ENCODE data around the gene ARAP2. TPM values are rescaled to one million over a fixed set of nuclear protein-coding genes. Genes with fewer than 3 reads are reported as not detected.

ARAP2 gene
- total RNA-seq, 2 experiments from 2014 or later, result 35.8 to 49.7 TPM

DNA sequence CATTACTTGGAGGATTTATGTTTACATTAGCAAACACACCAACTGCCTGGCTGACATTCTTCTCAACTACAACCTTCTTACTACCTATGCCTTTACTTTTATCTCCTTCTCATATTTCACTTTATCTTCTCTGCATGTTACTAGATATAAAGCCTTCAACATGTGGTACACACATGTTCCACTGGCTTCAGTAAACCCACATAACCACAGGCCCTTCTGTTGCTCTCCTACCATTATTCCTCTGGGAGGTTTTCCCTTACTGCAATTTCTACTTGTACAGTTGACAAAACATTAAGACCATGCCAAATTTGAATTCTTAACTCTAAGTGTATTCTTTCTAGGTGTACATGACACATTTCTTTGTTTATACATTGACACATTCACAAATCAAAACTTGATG is 133.1 kb downstream of the ARAP2 start:
- Mint-ChIP-seq H3K36me3 (ENCODE audit: low read depth) (peaks cover 15% of the 10 kb centered on the region), H3K4me3 (no peak overlapping the region), H3K27me3 (no peaks in the 10 kb centered on the region), H3K4me1 (peaks cover 4% of the 10 kb centered on the region), H3K27ac (no peak overlapping the region), H3K9me3 (no peaks in the 10 kb centered on the region)
- ChIA-PET POLR2A (no interaction called here), CTCF (no interaction called here)
- DNase-seq, result no peak

DNA sequence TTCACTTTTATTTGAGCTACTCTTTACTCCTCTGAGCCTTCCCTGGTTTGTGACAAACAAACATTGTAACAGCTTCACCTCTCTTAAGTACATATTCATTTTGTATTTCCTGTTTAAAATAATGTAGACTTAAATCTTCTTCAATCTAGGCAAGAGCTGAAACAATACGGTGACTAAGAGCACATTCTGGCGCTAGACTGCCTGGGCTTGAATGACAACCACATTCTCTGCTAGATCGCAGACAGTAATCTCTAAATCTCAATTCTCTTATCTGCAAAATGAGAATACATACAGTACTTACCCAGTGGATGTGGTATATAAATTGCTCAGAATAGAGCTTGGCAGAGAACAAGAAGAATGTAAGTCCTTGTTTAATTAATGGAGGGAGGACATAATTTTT is 144.8 kb downstream of the ARAP2 start:
- ChIA-PET POLR2A (interaction anchor here (0.6 kb wide), 1 partner anchor 903 kb away, joined by 5 read pairs; no protein-coding TSS in a partner anchor), CTCF (interaction anchor here (1.1 kb wide), 1 partner anchor 25 kb away, joined by 3 read pairs; no protein-coding TSS in a partner anchor)
- H3K27ac Mint-ChIP-seq, result no peak overlapping the region
- no peak overlapping the region for H3K4me3 Mint-ChIP-seq
- H3K4me1 Mint-ChIP-seq, result peaks cover 2% of the 10 kb centered on the region
- no peaks in the 10 kb centered on the region for H3K9me3 Mint-ChIP-seq
- H3K36me3 Mint-ChIP-seq (ENCODE audit: low read depth), result peaks cover 41% of the 10 kb centered on the region
- no peak for DNase-seq
- H3K27me3 Mint-ChIP-seq, result no peaks in the 10 kb centered on the region

DNA sequence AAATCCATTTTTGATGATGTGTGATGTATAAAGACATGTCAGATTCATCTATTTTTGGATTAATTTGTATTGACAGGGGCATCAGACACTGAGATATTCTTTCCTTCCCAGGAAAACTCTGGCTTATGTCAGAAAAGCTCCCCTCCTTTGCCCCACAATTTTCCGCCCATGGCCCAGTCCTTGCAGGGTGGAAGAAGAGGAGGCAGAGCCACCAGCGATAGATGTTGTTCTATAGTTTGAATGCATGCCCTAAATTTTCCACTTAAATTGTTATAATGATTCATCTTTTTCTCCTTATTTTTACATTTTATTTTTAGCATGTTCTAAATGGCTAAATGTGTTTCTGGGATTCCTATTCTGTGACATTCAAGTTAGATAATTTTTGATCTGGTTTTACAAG is 149.3 kb downstream of the ARAP2 start:
- Mint-ChIP-seq H3K4me3 (no peak overlapping the region), H3K36me3 (ENCODE audit: low read depth) (peaks cover 25% of the 10 kb centered on the region), H3K27ac (no peak overlapping the region), H3K9me3 (no peaks in the 10 kb centered on the region), H3K4me1 (no peaks in the 10 kb centered on the region), H3K27me3 (no peaks in the 10 kb centered on the region)
- DNase-seq, result no peak
- CTCF ChIA-PET, result interaction anchor here (1.0 kb wide), 1 partner anchor 14 kb away, joined by 3 read pairs; no protein-coding TSS in a partner anchor
- POLR2A ChIA-PET, result no interaction called here

DNA sequence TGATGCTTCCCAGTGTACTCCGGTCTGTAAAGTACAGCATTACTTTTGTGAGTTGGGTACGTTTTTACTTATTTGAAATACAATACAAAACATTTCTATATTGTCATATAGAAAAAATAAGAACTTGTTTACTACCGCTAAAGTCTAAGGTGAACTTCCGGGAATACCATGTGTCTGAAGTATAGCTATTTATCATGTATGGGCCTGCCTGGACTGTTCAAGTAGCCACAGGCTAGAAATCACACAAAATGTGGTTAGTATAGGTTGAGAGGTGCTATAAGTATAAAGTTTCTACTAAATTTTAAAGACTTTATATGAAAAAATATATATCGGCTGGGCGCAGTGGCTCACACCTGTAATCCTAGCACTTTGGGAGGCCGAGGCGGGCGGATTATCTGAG is 152.3 kb downstream of the ARAP2 start:
- H3K4me3 Mint-ChIP-seq, result no peak overlapping the region
- H3K36me3 Mint-ChIP-seq (ENCODE audit: low read depth), result peaks cover 13% of the 10 kb centered on the region
- no peak for DNase-seq
- no peaks in the 10 kb centered on the region for H3K4me1 Mint-ChIP-seq
- no peaks in the 10 kb centered on the region for H3K27me3 Mint-ChIP-seq
- CTCF ChIA-PET, result no interaction called here
- no peak overlapping the region for H3K27ac Mint-ChIP-seq
- no peaks in the 10 kb centered on the region for H3K9me3 Mint-ChIP-seq
- POLR2A ChIA-PET, result no interaction called here

DNA sequence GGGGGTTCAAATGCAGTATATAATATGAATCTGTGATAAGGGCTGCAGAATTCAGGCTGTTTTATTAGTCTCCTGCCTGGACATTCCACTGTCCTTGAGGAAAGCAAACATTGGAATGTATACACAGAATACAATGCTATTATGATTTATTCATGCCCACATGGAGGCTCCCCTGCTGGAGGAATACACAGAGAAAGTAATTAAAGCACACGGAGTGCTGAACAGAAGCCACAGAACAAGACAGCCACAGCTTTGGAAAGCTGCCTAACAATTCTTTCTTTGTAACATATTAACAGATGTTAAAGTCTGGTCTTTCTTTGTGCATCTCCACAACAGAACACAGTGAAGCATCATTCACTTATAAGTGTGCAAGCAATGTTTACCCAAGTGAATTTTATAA is 155.8 kb downstream of the ARAP2 start:
- ChIA-PET CTCF (no interaction called here), POLR2A (no interaction called here)
- H3K9me3 Mint-ChIP-seq, result no peaks in the 10 kb centered on the region
- H3K36me3 Mint-ChIP-seq (ENCODE audit: low read depth), result peaks cover 7% of the 10 kb centered on the region
- no peak overlapping the region for H3K27ac Mint-ChIP-seq
- no peak overlapping the region for H3K4me3 Mint-ChIP-seq
- no peak for DNase-seq
- H3K4me1 Mint-ChIP-seq, result peaks cover 4% of the 10 kb centered on the region
- H3K27me3 Mint-ChIP-seq, result no peaks in the 10 kb centered on the region

DNA sequence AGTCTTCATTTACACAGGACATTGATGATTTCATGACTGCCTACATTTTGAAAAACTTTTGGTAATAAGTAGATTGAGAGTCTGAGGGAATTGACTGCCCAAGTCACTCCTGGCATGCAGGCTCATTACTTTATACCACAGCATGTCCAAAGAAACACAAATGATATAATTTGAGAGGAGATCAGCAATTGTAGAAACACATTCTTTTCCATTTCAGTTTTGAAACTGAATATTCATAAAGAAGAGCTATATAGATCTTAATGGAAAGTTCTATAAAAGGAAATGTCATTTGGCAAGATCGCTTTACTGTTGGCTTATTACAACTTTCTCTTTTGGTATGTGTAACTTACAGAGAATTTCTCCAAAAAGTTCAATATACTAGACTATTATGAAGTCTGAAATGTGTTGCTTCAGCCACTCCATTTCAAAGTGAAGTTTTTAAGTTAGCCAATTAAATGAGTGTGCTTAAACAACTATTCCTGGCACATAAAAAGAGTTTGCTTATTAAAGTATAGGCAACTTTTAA is 158.0 kb downstream of the ARAP2 start:
- POLR2A ChIA-PET, result no interaction called here
- H3K36me3 Mint-ChIP-seq (ENCODE audit: low read depth), result peaks cover 7% of the 10 kb centered on the region
- no peak overlapping the region for H3K4me3 Mint-ChIP-seq
- no peaks in the 10 kb centered on the region for H3K27me3 Mint-ChIP-seq
- peaks cover 4% of the 10 kb centered on the region for H3K4me1 Mint-ChIP-seq
- no peak for DNase-seq
- no peaks in the 10 kb centered on the region for H3K9me3 Mint-ChIP-seq
- no peak overlapping the region for H3K27ac Mint-ChIP-seq
- CTCF ChIA-PET, result no interaction called here

DNA sequence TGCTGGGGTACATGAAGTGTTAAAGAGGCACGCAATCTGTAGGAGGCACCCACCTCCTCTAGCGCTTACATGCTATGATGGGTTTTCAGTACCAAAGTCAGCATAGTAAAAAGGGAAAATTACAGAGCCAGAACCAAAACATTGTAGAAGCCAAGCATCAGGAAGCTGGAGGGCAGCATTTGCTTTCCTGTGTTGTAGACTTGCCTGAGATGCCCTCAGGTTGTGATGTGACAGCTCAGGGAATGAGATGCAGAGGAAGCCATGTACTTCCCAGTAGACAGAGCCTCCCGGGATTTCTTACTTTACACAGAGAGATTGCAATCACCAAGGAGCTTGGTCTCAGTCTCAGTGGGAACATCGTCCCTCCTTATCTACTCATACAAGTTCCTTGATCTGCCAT is 161.5 kb downstream of the ARAP2 start:
- H3K4me1 Mint-ChIP-seq, result peaks cover 4% of the 10 kb centered on the region
- no peaks in the 10 kb centered on the region for H3K27me3 Mint-ChIP-seq
- peaks cover 8% of the 10 kb centered on the region for H3K36me3 Mint-ChIP-seq (ENCODE audit: low read depth)
- CTCF ChIA-PET, result no interaction called here
- H3K9me3 Mint-ChIP-seq, result no peaks in the 10 kb centered on the region
- no peak for DNase-seq
- POLR2A ChIA-PET, result interaction anchor here (0.7 kb wide), 1 partner anchor 66 kb away, joined by 6 read pairs; no protein-coding TSS in a partner anchor
- no peak overlapping the region for H3K27ac Mint-ChIP-seq
- no peak overlapping the region for H3K4me3 Mint-ChIP-seq

DNA sequence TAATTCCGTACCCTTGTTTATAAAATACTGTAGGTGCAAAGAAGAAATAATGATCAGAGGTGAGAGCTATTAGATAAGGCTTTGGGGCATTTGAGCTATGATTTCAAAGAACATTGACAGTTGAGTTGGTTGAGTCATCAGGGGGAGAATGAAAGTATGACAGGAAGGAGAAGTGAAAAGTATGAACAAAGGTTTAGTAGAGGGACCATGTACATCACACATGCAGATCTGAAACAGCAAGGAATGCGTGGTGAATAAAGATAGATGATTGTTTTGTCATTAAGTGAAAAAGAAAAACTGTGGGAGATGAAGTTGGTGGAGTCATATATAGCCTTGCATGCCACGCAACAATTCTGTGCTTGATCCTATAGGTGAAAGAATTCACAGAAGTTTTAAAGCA is 163.1 kb downstream of the ARAP2 start:
- Mint-ChIP-seq H3K9me3 (no peaks in the 10 kb centered on the region), H3K4me1 (peaks cover 4% of the 10 kb centered on the region), H3K27ac (no peak overlapping the region), H3K27me3 (no peaks in the 10 kb centered on the region), H3K36me3 (ENCODE audit: low read depth) (peaks cover 6% of the 10 kb centered on the region), H3K4me3 (no peak overlapping the region)
- CTCF ChIA-PET, result interaction anchor here (0.7 kb wide), 1 partner anchor 14 kb away, joined by 3 read pairs; no protein-coding TSS in a partner anchor
- POLR2A ChIA-PET, result no interaction called here
- DNase-seq, result no peak

DNA sequence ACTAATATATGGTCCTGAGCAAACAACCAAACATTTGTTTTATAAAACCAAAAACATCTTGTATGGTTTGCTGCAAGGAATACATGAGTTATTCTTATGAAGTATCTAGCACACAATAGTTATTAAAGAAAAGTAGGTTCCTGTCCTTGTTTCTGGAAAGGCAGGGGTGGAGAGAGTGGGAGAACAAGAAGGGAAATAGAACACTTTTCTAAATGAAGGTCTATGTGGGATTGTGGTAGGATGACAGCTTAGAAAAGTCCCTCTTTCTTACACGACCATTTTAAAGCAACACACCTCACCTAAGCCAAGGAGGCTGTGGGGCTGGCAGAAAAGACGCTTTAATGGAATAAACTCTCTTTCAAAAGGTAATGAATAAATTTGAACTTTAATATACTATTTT is 164.6 kb downstream of the ARAP2 start:
- no peak overlapping the region for H3K4me3 Mint-ChIP-seq
- no peak overlapping the region for H3K27ac Mint-ChIP-seq
- POLR2A ChIA-PET, result no interaction called here
- H3K4me1 Mint-ChIP-seq, result peaks cover 4% of the 10 kb centered on the region
- no peak for DNase-seq
- H3K27me3 Mint-ChIP-seq, result no peaks in the 10 kb centered on the region
- CTCF ChIA-PET, result interaction anchor here (0.8 kb wide), 1 partner anchor 53 kb away, joined by 3 read pairs; no protein-coding TSS in a partner anchor
- no peaks in the 10 kb centered on the region for H3K9me3 Mint-ChIP-seq
- H3K36me3 Mint-ChIP-seq (ENCODE audit: low read depth), result peaks cover 6% of the 10 kb centered on the region

DNA sequence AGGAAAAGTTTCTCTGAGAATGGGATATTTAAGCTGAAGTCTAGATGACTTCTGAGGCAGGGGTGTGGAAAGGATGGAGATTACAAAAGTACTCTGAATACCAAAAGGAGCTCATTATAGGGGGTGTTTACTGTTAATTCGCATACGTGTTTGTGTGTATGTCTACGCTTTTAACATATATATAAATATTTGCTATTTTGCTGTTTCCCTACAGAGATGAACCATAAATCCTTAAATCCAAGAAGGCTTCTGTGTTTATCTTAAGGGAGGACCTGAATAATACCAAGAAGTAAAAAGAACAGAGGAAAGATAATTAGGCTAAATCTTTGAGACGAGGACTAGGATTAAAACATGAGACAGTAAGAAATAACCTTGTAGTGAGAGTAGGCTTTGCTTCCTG is 166.0 kb downstream of the ARAP2 start:
- Mint-ChIP-seq H3K4me3 (no peak overlapping the region), H3K36me3 (ENCODE audit: low read depth) (peaks cover 6% of the 10 kb centered on the region), H3K27me3 (no peaks in the 10 kb centered on the region), H3K27ac (no peak overlapping the region), H3K4me1 (no peaks in the 10 kb centered on the region), H3K9me3 (no peaks in the 10 kb centered on the region)
- ChIA-PET POLR2A (no interaction called here), CTCF (no interaction called here)
- DNase-seq, result no peak

DNA sequence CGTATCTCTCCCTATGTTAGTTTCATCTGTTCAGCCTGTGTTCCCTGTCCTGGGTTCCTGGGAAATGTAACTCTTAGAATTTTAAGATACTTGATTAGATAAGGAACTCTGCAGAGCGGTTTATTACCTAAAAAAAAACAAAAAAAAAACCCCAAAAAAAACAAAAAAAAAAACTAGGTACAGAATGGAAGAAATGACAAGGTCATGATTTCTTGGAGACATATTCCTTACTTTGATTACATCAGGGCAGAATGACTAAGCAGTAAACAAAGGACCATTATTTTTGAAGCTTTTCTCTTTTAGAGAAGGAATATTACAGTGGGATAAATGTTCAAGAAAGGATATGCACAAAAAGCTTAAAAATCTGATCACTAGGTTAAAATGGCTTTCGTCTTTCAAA is 171.8 kb downstream of the ARAP2 start:
- ChIA-PET POLR2A (no interaction called here), CTCF (no interaction called here)
- H3K27me3 Mint-ChIP-seq, result no peaks in the 10 kb centered on the region
- no peak overlapping the region for H3K4me3 Mint-ChIP-seq
- no peaks in the 10 kb centered on the region for H3K4me1 Mint-ChIP-seq
- no peaks in the 10 kb centered on the region for H3K9me3 Mint-ChIP-seq
- no peak for DNase-seq
- peaks cover 19% of the 10 kb centered on the region for H3K36me3 Mint-ChIP-seq (ENCODE audit: low read depth)
- H3K27ac Mint-ChIP-seq, result no peak overlapping the region

DNA sequence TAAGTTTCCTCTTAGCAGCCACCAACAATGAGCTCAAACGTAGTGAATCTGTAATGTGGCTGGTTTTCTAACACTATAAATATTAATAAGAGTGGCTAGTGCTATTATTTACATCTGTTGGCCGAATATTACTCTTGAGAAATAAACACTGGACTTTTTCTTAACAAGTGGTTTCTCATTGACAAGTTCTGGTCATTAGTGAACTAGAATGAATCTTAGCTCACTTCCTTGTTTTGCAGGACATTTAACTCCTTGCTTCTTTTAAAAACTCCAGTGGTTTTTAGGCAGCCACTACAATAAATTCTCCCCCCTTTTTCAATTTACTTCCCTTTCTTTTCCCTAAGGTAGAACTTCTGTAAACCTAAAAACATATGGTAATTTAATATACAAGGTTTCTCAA is 177.2 kb downstream of the ARAP2 start:
- Mint-ChIP-seq H3K27ac (no peak overlapping the region), H3K27me3 (no peaks in the 10 kb centered on the region), H3K36me3 (ENCODE audit: low read depth) (peaks cover 28% of the 10 kb centered on the region), H3K4me3 (no peak overlapping the region), H3K9me3 (no peaks in the 10 kb centered on the region), H3K4me1 (no peaks in the 10 kb centered on the region)
- DNase-seq, result no peak
- CTCF ChIA-PET, result no interaction called here
- POLR2A ChIA-PET, result no interaction called here

DNA sequence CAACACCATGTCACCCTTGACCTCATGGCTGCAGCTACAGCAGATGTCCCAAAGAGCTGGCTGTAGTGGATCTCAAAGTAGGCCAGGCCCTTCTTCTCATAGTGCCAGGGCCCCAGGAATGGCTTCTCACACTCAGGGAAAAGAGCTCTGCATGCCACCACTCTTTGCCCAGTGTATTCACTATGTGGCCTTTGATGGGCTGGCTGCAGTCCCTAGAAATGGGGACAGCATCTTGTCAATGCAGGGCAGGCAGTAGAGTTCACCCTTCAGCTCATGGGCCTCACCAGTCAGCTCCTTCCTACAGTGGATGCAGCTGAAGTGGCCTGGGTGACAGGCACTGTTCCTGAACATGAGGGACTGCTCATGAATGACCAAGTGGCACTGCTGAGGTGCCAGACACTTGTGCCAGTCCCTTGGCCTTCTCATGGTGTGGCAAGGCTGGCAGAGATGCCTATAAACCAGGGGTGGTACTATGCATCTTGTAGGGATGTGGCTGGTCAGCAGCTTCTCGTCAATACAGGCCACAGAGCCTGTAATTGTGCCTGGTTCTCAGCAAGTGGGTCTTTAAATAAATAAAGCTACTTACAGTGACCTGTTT is 178.9 kb downstream of the ARAP2 start:
- Mint-ChIP-seq H3K36me3 (ENCODE audit: low read depth) (peaks cover 22% of the 10 kb centered on the region), H3K27ac (no peak overlapping the region), H3K4me3 (no peak overlapping the region), H3K4me1 (no peaks in the 10 kb centered on the region), H3K27me3 (no peaks in the 10 kb centered on the region), H3K9me3 (peaks cover 2% of the 10 kb centered on the region)
- DNase-seq, result no peak
- ChIA-PET CTCF (interaction anchor here (1.6 kb wide), 1 partner anchor 9 kb away, joined by 5 read pairs; no protein-coding TSS in a partner anchor), POLR2A (no interaction called here)

DNA sequence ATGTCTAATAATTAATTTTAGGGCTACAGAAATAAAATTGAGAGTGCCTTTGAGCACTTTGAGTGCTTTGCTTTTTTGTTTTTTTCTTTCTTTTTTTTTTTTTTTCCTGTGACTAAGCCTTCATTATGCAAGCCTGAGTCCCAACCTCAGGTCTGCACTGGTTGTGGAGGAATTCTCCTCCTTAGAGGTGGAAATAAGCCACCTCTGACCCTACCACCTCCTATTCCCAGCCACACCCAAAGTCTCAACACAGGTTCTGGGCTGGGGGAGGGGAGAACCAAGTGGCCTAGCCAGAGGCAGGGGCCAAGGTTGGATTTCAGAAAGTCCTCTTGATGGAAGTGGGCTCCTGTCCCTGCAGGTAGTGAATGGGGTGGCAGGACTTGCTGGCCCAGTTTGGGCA is 180.2 kb downstream of the ARAP2 start:
- Mint-ChIP-seq H3K9me3 (peaks cover 2% of the 10 kb centered on the region), H3K4me1 (no peaks in the 10 kb centered on the region), H3K27me3 (no peaks in the 10 kb centered on the region), H3K27ac (no peak overlapping the region), H3K4me3 (no peak overlapping the region), H3K36me3 (ENCODE audit: low read depth) (peaks cover 19% of the 10 kb centered on the region)
- ChIA-PET CTCF (interaction anchor here (0.7 kb wide), 1 partner anchor 10 kb away, joined by 6 read pairs; no protein-coding TSS in a partner anchor), POLR2A (no interaction called here)
- no peak for DNase-seq

Data from activated CD4-positive, alpha-beta T cell treated with anti-CD3 and anti-CD28 coated beads, Interleukin-2, amount 10 ng/mL, durations not matched to agents 7 days and 5 days (primary cell).